ENCODE results near the gene FANCF.

Gene FANCF

DNA sequence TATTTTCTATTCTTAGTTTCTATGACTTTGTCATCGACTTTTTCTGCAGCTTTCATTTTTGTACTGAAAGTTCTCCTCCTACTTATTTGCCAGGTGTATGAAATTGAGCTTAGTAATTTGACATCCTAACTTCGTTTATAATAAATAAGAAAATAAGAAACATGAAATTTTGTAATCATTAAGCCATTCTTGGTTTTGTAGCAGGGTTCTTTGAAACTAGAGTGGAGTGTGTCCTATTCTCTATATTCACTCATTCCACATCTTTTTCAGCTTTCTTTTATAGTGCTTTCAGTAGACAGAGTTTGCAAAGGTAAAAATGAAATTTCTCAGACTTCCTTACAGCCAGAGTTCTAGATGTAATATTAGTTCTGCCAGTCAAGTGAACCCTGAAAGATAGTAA is 47.8 kb downstream of the FANCF start:
- no peak overlapping the region for H3K27ac ChIP-seq (ENCODE audit: low read depth, low read length, poor library complexity, severe bottlenecking)
- H3K4me3 ChIP-seq (ENCODE audit: low read depth, low read length, poor library complexity, severe bottlenecking), result no peak overlapping the region
- H3F3A ChIP-seq (ENCODE audit: insufficient read depth, low read length), result no peaks in the 10 kb centered on the region
- no peak overlapping the region for H3K4me2 ChIP-seq (ENCODE audit: low read length)
- H3K9ac ChIP-seq (ENCODE audit: low read length), result no peak overlapping the region
- no peaks in the 10 kb centered on the region for H3K9me2 ChIP-seq (ENCODE audit: low read depth, low read length)
- H3K79me2 ChIP-seq (ENCODE audit: insufficient read depth, low read length), result no peaks in the 10 kb centered on the region
- TF ChIP-seq, protein P1, sequence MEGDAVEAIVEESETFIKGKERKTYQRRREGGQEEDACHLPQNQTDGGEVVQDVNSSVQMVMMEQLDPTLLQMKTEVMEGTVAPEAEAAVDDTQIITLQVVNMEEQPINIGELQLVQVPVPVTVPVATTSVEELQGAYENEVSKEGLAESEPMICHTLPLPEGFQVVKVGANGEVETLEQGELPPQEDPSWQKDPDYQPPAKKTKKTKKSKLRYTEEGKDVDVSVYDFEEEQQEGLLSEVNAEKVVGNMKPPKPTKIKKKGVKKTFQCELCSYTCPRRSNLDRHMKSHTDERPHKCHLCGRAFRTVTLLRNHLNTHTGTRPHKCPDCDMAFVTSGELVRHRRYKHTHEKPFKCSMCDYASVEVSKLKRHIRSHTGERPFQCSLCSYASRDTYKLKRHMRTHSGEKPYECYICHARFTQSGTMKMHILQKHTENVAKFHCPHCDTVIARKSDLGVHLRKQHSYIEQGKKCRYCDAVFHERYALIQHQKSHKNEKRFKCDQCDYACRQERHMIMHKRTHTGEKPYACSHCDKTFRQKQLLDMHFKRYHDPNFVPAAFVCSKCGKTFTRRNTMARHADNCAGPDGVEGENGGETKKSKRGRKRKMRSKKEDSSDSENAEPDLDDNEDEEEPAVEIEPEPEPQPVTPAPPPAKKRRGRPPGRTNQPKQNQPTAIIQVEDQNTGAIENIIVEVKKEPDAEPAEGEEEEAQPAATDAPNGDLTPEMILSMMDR (IDR thresholded peaks at IDR 0.05; ENCODE audit: low read length), result no peak
- no peak for TF ChIP-seq EZH2 (IDR thresholded peaks at IDR 0.05; ENCODE audit: borderline replicate concordance, low read length)
- H3K9me3 ChIP-seq (ENCODE audit: low read length), result no peaks in the 10 kb centered on the region
- H3K4me1 ChIP-seq (ENCODE audit: insufficient read depth, low read length, severe bottlenecking), result no peaks in the 10 kb centered on the region
- H3K36me3 ChIP-seq (ENCODE audit: insufficient read depth, low read length), result no peaks in the 10 kb centered on the region
- no peak overlapping the region for H2AFZ ChIP-seq (ENCODE audit: low read length)
- no peaks in the 10 kb centered on the region for H4K20me1 ChIP-seq (ENCODE audit: insufficient read depth, low read length)
- H3K27me3 ChIP-seq (ENCODE audit: insufficient read depth, low read length), result no peaks in the 10 kb centered on the region

Measured in OCI-LY1 (cell line).